Upper lobe of left lung (tissue), 6 donors: Measurements from ENCODE around the gene FNDC4. TPM values are rescaled to one million over a fixed set of nuclear protein-coding genes. Genes with fewer than 3 reads are reported as not detected.

ENCODE experiments used
- ATAC-seq, 2 donors: fragments of 200-7000 bp; cut with Tn5 transposase; one replicate each; pipeline ENCODE4 v1.9.1; 2022; ENCODE audit warnings: mild to moderate bottlenecking in 2 of 2, moderate library complexity in 2 of 2; ENCODE audit not compliant: low FRiP score in 2 of 2
- DNase-seq, 2 donors: peaks; one replicate each; pipeline ENCODE4 v3.0.0-alpha.2; 2019 to 2020
- H3K27ac ChIP-seq, 4 donors: fragments of 200-600 bp; sonication (generic); one replicate each; pipeline ENCODE4 v1.5.1; 2016 to 2019
- H3K27me3 ChIP-seq, 4 donors: fragments of 200-600 bp; sonication (generic); one replicate each; pipeline ENCODE4 v1.5.1; 2017 to 2019
- H3K36me3 ChIP-seq, 4 donors: fragments of 200-600 bp; sonication (generic); one replicate each; pipeline ENCODE4 v1.5.1; 2016 to 2019
- H3K4me1 ChIP-seq, 4 donors: fragments of 200-600 bp; sonication (generic); one replicate each; pipeline ENCODE4 v1.5.1; 2018 to 2019
- H3K4me3 ChIP-seq, 4 donors: fragments of 200-600 bp; sonication (generic); one replicate each; pipeline ENCODE4 v1.5.1; 2017 to 2019; ENCODE audit warnings: mild to moderate bottlenecking in 2 of 4, moderate library complexity in 1 of 4
- H3K9me3 ChIP-seq, 4 donors: fragments of 200-600 bp; sonication (generic); one replicate each; pipeline ENCODE4 v1.5.1; 2018 to 2019
- CTCF ChIP-seq, 6 experiments: fragments of 450-650 bp in 4 of 6; fragments of 200-600 bp in 2 of 6; sonication (generic) in 2 of 6; IDR thresholded peaks; one replicate each; pipeline ENCODE4 v1.5.1; 2016 to 2019; ENCODE audit warnings: antibody characterized with exemption in 6 of 6
- EP300 ChIP-seq, 4 donors: sonication (generic); formaldehyde crosslinking; IDR thresholded peaks; one replicate each; pipeline ENCODE4 v1.5.1; 2017; ENCODE audit warnings: antibody characterized with exemption in 4 of 4, control low read depth in 2 of 4
- POLR2A ChIP-seq, 4 donors: fragments of 450-650 bp; IDR thresholded peaks; one replicate each; pipeline ENCODE4 v1.5.1; 2016 to 2017; ENCODE audit warnings: antibody characterized with exemption in 4 of 4, mild to moderate bottlenecking in 2 of 4
- POLR2AphosphoS5 ChIP-seq, 2 donors: sonication (generic); formaldehyde crosslinking; IDR thresholded peaks; one replicate each; pipeline ENCODE4 v1.5.1; 2017; ENCODE audit warnings: antibody characterized with exemption in 2 of 2
- WGBS, 2 donors: methylation state at CpG; one replicate each; pipeline ENCODE4 v1.1.5; 2017 to 2018; 5-methylcytosine and 5-hydroxymethylcytosine counted together
- total RNA-seq, 6 donors: library from RNA; depleted of rRNA in 4 of 6; stranded (reverse); fragments of >200 nt in 4 of 6; gene quantifications; one replicate each; pipeline versions ENCODE4 v1.1.0 to v1.2.1, GENCODE V29; 2016 to 2021
- donor health status: DM: no; HTN: no; CAD: no; lungs with moderate emphysema.
- donor health status: DM: no; HTN: yes; CAD: no; lungs with severe emphysema.

The FNDC4 gene
- total RNA-seq, 6 donors from 2014 or later, result 1.1 to 4.6 (median 2.6) TPM; not detected in 1

- Histone ChIP-seq H3K9me3 (no peaks in the 10 kb centered on the region), H3K4me1 (no peaks in the 10 kb centered on the region), H3K36me3 (no peaks in the 10 kb centered on the region), H3K27ac (no peak overlapping the region), H3K4me3 (no peak overlapping the region), H3K27me3 (no peaks in the 10 kb centered on the region)
- 64 to 68% methylated on average over 3 of the region's 3 CpGs for WGBS, 2 donors
- no peak for TF ChIP-seq POLR2A (IDR thresholded peaks at IDR 0.05)
- no peak for TF ChIP-seq POLR2AphosphoS5 (IDR thresholded peaks at IDR 0.05)
- no peak for TF ChIP-seq CTCF (IDR thresholded peaks at IDR 0.05)
- no peak for ATAC-seq
- no peak for DNase-seq
These were observed 32.2 kb upstream of the FNDC4 start for GRCh38 chr2:27527182-27527581.

DNA sequence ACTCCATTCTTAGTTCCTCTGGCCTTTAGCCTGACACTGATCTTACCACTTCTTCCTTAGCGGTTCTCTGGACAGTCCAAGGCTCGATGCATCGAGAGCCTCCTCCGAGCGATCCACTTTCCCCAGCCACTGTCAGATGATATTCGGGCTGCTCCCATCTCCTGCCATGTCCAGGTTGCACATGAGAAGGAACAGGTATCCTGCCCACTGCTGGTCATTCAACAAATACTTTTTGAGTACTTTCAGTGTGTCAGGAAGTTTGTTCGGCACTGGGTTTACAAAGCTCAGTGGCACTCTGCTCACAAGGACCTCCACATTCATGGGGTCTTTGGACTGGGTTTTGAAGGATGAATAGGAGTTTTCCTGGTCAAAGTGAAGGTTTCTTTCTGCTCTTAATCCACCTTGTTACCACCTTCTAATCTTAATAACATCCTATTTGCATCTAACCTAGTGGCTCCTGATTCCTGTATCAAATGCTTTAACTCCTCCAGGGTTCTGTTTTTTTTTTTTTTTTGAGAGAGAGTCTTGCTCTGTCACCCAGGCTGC lies 27.5 kb upstream of the FNDC4 start:
- 88 to 90% methylated on average over 7 of the region's 7 CpGs for WGBS, 2 donors
- H3K4me3 ChIP-seq, result no peak overlapping the region

GRCh38 chr2:27520316-27520715 lies 25.3 kb upstream of the FNDC4 start:
- WGBS, 2 donors, result 97 to 98% methylated on average over 2 of the region's 2 CpGs
- Histone ChIP-seq H3K4me1 (no peaks in the 10 kb centered on the region), H3K27ac (no peak overlapping the region), H3K36me3 (no peaks in the 10 kb centered on the region), H3K4me3 (no peak overlapping the region), H3K27me3 (no peaks in the 10 kb centered on the region), H3K9me3 (no peaks in the 10 kb centered on the region)
- DNase-seq (no peak), ATAC-seq (no peak)
- TF ChIP-seq POLR2A (IDR thresholded peaks at IDR 0.05) (no peak), POLR2AphosphoS5 (IDR thresholded peaks at IDR 0.05) (no peak), EP300 (IDR thresholded peaks at IDR 0.05) (no peak), CTCF (IDR thresholded peaks at IDR 0.05) (no peak)

More for the DNA sequence above, 27.5 kb upstream of the FNDC4 start:
- H3K4me1 ChIP-seq, result no peaks in the 10 kb centered on the region
- TF ChIP-seq CTCF (IDR thresholded peaks at IDR 0.05), result no peak
- no peak for TF ChIP-seq EP300 (IDR thresholded peaks at IDR 0.05)
- no peak for TF ChIP-seq POLR2AphosphoS5 (IDR thresholded peaks at IDR 0.05)
- no peak for TF ChIP-seq POLR2A (IDR thresholded peaks at IDR 0.05)
- ATAC-seq (no peak), DNase-seq (no peak)
- no peaks in the 10 kb centered on the region for H3K27me3 ChIP-seq
- H3K27ac ChIP-seq, result no peak overlapping the region
- H3K36me3 ChIP-seq, result no peaks in the 10 kb centered on the region
- H3K9me3 ChIP-seq, result no peaks in the 10 kb centered on the region

DNA sequence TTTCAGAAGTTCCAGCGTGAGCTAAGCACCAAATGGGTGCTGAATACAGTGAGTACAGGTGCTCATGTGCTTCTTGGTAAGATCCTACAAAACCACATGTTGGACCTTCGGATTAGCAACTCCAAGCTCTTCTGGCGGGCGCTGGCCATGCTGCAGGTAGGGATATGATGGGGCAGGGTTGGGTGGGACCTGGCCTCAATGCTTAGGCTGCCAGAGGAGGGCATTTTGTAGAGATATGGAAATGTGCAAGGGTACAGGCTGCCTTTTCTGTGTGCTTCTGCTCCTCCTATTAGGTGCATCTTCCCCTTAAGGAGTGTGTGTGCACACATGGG lies 23.7 kb upstream of the FNDC4 start:
- no peak for ATAC-seq
- Histone ChIP-seq H3K4me1 (no peaks in the 10 kb centered on the region), H3K4me3 (no peak overlapping the region), H3K36me3 (no peaks in the 10 kb centered on the region), H3K27me3 (no peaks in the 10 kb centered on the region), H3K9me3 (no peaks in the 10 kb centered on the region), H3K27ac (no peak overlapping the region)
- WGBS, 2 donors, result 77 to 83% methylated on average over 4 of the region's 4 CpGs
- no peak for TF ChIP-seq POLR2A (IDR thresholded peaks at IDR 0.05)
- TF ChIP-seq POLR2AphosphoS5 (IDR thresholded peaks at IDR 0.05), result no peak
- no peak for TF ChIP-seq CTCF (IDR thresholded peaks at IDR 0.05)
- TF ChIP-seq EP300 (IDR thresholded peaks at IDR 0.05), result no peak
- no peak for DNase-seq

GRCh38 chr2:27518113-27518781 lies 23.2 kb upstream of the FNDC4 start:
- no peak for ATAC-seq
- Histone ChIP-seq H3K27me3 (no peaks in the 10 kb centered on the region), H3K9me3 (no peaks in the 10 kb centered on the region), H3K4me3 (no peak overlapping the region), H3K4me1 (no peaks in the 10 kb centered on the region), H3K36me3 (no peaks in the 10 kb centered on the region), H3K27ac (no peak overlapping the region)
- DNase-seq, result no peak
- WGBS, 2 donors, result 71 to 72% methylated on average over 5 of the region's 5 CpGs
- TF ChIP-seq EP300 (IDR thresholded peaks at IDR 0.05) (no peak), POLR2AphosphoS5 (IDR thresholded peaks at IDR 0.05) (no peak), POLR2A (IDR thresholded peaks at IDR 0.05) (no peak)
